HG03575 (cell line): ENCODE measurements around the gene SLC4A9.
A peak's percentile ranks its signal among the peaks of the same experiment; 100 is the strongest.
"Not testable (repeated sequence)": the region's sequence is repeated elsewhere in the genome, so short reads cannot be mapped to it uniquely, and the experiment has no call there.

Experiments
- ATAC-seq: cut with Tn5 transposase; IDR thresholded peaks from one replicate; pipeline ENCODE4 v1.9.1; 2021; ENCODE audit not compliant: unreplicated experiment, insufficient number of reproducible peaks, low FRiP score; ENCODE audit errors: extremely low read depth

SLC4A9 gene

DNA sequence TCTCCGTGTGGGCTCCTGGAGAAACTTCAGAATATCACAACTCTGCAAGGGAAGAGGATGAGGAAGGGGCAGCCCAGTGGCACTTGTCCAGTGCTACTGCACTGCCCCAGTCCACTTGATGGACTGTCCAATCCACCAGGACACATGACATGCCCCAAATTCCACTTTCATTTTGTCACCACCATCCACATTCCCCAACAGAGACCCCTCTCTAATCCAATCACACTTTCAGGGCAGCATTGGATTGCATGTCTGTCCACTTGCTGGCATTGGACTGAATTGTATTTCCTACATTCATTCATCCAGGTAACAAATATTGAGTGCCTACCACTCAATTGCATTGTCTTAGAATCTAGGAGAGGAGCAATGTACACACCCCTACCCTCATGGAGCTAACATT lies 28.4 kb upstream of the SLC4A9 start:
- ATAC-seq: no peak

DNA sequence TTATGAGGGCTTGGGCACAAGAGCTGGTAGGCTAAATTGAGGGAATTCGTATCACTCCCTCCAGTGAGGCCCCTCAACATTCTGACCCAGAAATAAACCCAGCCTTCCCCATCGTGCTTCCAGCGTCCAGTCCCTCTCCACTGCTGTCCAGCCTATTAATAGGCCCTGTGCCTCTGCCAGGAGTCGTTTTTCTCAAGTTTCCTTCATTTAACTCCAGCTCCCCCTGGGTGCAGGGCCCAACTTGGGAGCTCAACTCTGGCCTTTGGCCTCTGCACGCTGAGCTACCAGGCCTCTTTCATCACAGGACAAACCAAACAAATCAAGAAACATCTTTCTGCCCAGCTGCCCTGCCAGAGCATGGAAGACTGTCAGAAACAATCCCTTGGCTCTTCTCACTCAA lies 23.6 kb upstream of the SLC4A9 start:
- no peak for ATAC-seq

DNA sequence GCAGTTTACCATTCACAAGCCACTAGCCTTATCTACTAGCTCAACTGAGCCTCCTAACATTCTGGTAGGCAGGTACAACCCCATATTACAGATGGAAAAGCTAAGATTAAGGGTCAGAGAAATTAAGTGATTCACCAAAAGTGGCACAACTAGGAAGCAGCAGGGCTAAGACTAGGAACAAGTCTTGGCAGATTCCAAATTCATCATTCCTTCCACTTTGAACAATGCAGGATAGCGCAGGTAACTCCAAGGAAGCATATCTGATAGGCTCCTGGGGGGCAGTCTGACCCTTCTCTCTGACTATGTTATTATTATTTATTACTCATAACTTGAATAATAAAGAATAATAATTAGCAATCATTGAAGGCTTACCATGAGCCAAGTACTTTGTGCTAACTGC lies 22.1 kb upstream of the SLC4A9 start:
- no peak for ATAC-seq

DNA sequence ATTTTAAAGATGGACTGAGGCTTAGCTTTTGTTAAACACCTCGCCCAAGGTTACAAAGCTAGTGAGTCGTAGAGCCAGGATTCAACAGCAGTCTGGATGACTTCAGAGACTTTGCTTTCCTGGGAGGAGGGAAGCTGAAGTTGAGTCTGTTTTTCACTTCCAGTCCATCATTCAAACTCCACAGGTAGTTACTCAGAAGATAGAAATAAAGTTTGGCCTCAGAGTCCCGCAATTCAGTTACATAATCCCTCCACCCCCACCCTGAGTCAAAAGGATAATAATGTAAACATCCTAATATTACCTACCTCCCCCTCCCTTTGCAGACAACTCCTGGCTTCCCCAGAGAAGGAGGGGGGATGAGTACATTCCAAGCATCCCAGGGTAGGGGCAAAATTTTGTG lies 21.7 kb upstream of the SLC4A9 start:
- ATAC-seq: no peak

DNA sequence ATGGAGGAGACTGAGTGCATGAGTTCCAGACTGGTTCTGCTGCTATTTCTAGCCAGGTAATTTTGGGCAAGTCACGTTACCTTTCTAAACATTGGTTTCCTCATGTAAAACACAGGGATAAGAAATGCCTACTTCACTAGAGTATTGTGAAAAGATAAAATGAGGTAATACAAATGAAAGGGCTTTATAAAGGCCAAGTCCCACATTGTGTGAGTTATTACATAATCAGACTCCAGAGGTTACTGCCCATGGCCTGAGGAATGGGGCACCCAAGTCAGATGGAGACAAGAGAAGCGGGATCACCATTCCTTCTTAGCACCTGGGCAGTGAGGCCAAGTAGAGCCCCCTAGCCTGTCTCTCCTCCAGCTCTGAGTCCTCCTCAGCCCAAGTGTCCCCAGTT lies 21.1 kb upstream of the SLC4A9 start:
- ATAC-seq: no peak

DNA sequence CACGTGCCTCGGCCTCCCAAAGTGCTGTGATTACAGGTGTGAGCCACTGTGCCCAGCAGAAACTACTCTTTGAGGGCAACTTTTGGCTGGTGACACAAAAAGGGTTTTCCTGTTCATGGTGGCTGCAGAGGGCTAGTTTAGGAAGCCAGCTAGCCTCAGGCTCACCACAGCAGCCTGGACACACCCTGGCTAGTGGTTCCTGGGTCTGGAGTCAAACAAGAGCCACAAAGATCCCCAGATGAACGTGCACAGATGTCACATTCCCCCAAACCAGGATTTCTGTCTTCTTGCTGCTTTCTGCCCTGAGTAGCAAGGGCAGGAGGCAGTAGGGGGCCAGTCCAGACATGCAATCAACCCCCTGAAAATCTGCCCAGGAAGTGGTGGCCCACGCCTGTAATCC lies 20.4 kb upstream of the SLC4A9 start:
- ATAC-seq: no peak

DNA sequence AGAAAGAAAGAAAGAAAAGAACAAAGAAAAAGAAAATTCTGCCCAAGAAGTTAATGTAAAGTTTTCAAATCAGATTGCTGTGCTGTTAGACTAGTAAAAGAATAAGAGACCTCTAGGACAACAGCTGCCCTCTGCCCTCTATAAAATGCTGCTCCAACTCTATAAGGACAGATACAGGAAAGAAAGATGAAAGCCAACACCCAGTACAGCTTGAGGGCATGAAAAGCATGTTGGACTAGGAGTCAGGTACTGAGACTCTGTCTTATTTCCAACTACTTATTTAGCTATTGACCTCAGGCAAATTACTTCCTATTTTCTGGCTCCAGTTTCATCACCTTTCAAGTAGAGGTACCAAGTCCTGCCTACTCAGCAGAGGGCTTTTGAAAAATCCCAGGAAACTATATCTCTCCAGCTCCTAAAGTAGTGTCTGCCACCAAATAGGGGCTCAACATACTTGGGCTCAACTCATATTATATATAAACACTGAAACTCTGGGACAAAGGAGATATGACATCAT lies 19.3 kb upstream of the SLC4A9 start:
- no peak for ATAC-seq

DNA sequence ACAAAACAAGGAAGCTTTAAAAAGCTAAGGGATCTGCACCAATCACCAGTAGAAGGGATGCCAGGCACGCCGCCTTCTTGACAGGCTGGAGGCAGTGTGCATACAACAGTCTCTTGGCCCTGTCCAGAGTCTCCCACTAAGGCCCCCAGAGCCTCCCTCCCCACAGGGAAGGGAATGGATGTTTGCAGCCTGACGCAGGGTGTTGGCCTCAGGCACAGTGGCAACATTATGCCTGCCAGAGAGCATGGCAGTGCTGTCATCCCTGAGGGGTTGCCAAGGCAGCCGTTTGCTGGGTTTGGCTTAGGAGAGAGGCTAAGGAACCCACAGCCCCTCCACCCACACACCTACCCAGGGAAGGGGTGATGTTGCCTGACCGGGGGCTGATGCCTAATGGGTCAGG lies 18.4 kb upstream of the SLC4A9 start:
- ATAC-seq: no peak

DNA sequence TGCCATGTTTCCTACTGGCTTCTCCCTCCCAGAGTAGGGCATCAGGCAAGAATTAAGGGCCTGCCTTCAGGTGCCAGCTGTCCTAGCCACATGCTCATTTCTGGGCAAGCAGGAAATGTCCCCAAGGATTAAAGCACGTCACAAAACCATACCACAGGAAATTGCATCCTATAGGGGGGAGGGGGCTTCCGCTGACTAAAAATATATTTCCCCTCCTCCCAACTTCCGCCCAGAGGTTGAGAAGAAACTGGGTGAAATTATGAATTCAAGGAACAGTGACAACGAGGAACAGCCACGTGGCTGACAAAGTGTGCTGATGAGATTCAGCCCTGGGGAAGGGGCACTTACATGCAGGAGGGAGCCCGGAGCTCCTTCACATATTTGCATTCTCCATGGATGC lies 17.7 kb upstream of the SLC4A9 start:
- ATAC-seq: no peak

DNA sequence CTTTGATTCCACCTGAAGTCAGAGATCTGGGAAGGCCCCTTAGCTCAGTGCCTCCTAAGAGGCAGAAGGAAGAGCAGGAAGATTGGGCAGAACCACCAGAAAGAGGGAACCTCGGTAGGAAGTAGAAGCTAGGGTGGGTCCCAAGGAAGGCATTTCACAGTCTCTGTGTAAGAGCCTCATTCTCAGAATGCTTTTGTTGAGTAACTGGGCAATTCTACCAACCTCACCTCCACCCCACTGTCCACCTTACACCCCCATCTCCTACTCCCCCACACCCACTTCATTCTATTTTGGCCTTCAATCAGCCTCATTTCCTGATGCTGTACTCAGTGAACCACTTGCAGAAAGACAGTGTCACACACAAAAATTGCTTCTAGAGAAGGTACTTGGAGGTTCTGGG lies 17.1 kb upstream of the SLC4A9 start:
- no peak for ATAC-seq

DNA sequence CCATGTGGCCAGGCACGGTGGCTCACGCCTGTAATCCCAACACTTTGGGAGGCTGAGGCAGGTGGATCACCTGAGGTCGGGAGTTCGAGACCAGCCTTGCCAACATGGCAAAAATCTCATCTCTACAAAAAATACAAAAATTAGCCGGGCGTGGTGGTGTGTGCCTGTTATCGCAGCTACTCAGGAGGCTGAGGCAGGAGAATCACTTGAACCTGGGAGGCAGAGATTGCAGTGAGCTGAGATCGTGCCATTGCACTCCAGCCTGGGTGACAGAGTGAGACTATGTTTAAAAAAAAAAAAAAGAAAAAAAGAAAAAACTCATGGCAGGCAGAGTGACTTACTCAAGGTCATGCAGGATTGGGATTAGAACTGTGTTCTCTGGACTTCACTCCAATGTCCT lies 16.1 kb upstream of the SLC4A9 start:
- ATAC-seq: not testable (repeated sequence)

DNA sequence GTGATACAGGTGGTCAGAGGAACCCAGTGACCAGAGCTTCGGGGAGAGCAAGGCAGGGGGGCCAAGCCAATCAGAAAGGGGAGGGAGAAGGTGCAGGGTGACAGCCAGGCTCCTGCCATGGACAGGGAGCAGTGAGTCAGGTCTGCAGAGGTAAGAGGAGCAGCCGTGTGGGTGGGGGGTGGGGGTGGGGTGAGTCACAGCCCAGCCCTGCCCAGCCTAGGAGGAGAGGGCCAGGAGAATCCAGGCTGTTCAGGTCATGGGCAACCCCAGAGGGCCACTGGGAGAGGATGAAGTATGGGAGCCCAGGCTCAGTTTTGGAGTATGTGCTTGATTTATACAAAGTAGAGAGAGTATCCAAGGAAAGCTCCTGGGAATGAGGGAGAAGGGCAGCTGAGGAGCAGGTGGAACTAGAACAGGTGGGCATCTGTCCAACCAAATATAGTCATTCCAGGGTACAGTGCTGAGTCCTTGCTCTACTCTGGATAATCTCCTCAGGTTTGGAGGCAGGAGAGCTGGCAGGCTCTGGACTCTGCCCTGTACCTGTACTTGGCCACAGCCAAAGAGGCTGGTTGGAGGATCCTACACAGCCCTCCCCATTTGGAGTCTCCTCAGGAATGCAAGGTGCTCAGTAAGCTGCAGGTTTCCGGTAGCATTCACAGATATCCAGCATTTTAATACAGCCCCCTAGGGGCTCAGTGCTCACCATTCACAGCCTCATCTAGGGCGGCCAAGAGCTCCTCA lies 15.1 kb upstream of the SLC4A9 start:
- ATAC-seq: no peak

DNA sequence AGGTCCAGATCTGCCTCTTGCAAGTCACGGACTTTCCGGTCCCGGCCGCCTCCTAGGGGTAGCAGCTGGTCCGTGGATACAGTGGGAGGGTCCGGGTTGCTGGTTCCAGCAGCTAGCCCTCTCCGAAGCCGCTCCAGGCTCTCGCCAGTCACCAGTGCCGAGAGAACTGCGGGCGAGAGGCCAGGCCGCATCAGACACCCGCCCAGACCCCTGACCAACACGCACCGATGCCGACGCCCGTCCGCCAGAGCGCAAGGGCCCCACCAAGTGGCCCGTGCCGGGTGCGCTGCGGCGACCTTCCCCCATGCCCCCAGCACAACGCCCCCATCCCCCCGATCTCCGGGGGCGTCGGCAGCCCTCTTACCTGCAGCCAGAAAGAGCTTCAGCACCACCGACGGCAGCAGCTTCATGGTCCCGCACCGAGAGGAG lies 14.1 kb upstream of the SLC4A9 start:
- ATAC-seq: no peak

DNA sequence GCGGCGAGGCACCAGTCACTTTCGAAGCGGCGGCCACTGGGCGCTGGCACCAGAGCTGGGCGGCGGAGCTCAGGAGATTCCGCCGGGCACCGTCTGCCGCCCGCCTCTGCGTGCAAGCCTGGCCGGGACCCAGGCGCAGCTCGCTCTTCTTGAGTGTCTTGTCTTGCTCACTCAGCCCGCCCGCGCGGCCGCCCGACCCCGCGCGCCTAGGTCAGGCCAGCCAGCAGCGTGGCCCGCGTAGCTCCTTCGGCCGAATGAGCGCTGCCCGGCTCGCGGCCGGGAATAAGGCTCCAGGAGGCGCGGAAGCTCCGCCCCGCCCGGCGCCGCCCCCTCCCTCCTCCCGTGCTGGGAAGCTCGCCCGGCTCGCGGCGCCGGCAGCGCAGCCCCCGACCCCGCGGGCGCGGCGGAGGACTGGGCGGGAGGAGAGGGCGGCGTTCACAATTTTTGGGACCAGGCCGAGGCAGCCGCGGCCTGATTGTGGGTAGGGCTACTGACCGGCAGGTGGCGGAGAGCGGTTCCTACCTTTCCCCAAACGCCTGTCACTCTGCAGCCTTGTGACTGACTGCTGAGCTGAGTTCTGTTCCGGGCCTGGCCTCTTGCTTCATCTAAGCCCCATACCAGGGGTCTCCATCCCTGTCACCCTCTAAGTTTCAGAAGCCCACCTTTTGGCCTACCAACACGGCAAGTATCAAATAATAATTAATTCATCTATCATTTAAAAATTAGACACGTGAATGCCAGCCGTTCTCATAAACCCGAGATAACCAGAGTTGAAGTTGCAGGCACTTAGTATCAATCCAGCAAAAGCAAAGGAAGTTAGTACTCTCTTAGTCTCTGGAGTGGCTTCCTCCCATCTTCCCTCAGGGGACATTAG lies 13.4 kb upstream of the SLC4A9 start, which contains the start of gene HBEGF:
Gene HBEGF (minus strand): TSS at position 256 of the 874 bp plus-strand sequence. CDS start 275 bp downstream, outside the sequence.
- ATAC-seq: peak; percentile 33

DNA sequence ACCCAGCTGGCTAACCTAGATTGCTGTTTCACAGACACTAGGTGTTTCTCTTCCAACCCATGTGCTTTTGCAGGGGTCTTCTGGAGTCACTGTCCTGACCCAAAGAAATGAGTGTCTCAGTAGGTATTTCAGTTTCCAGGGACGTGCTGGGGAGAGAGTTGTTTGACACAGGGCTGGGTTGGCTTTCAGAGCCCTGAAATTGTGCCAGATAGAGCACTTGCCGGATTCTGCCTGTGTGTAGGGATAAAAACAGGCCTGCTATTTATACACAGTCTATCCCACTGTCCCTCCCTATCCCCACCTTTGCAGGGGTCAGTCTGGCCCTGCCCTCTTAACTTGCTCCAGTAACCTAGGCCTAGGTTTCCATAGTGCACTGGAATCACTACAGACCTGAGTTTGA lies 12.6 kb upstream of the SLC4A9 start:
- ATAC-seq: no peak

DNA sequence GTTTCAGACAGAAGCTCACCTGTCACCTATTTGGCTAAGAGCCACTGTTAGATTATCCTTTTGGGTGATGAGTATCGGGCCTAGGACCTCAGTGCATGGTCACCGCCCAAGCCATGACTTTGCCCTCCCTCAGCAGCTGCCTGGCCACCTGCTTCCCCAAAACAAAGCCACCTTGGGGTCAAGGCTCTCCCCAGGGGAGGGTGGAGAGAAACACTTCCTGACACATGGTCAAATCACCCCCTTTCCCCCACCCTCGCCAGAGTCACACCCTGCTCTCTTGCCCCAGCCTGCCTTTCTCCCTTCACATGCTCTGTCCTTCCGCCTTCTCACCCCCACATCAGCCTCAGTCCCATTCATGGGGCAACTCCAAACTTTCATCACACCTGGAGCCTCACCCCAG lies 11.9 kb upstream of the SLC4A9 start:
- ATAC-seq: no peak

DNA sequence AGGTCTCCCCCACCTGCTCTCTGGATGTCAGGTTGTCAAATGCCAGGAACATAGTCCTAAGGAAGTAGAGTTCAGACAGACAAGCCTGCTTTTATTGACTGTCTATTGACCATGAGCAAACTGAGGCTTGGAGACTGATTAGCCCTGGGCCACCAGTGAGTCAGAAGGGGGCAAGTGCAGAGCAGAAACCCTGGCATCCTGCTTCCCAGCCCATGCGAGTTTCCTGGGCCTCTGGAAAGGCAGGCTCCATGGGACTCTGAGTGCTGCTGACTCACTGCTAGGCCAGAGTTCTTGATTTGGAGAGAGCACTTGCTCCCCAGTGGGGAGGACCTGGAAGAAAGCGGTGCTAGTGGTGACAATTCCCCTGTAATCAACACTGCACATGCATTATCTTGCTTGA lies 10.8 kb upstream of the SLC4A9 start:
- no peak for ATAC-seq

DNA sequence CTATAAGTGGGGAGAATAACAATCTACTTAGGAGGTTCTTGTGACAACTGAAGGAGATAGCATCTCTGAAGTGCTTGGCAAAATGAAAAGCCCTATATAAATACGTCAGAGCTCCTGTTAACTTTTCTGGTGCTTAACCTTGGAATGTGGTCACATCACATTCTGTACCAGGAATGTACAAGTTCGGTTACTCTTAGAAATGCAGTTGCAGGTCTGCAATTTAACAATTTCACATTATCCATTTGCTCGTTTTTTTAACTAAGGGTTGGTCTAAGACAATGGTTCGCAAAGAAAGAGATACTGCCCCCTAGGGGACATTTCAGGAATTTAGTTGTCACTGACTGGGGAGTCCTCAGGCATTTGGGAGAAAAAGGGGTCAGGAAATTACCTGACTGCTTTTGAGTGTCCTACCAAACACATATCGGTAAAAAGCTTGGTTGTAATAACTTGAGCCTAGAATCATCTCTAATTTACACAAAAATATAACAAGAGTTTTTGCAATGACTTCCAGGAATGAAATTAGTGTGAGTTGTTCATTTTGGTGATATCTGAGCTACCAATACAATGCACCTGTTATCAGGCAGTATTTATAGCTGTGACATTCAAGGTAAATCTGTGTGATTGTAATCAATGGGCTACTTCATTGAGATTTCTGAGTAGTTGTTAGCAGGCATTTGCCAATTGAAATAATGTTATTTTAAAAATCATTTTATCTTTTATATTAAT lies 8.2 kb upstream of the SLC4A9 start:
- no peak for ATAC-seq

DNA sequence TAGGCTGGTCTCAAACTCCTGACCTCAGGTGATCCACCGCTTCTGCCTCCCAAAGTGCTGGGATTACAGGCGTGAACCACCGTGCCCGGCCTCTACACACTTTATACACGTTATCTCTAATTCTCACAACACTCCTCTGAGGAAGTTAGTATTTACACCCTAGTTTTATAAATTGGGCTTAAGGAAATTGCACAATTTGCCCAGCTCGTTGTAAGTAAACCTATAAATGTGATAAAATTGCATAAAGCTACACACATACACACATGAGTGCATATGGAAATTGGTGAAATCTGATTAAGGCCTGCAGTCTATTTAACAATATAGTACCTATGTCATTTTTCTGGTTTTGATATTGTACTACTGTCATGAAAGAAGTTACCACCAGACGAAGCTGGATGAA lies 4.4 kb upstream of the SLC4A9 start:
- no peak for ATAC-seq
